Stomach smooth muscle (tissue), 2 donors: ENCODE measurements around the gene ITM2B.

Experiments
- H3K27ac ChIP-seq: one replicate; pipeline ENCODE4 v1.7.0; 2013; ENCODE audit warnings: mild to moderate bottlenecking, low read length, inconsistent platforms
- H3K27me3 ChIP-seq, 2 donors: one replicate each; pipeline ENCODE4 v1.7.0; 2013; ENCODE audit warnings: low read length in 2 of 2; ENCODE audit not compliant: insufficient read depth in 2 of 2, control insufficient read depth in 1 of 2
- H3K36me3 ChIP-seq, 2 donors: one replicate each; pipeline ENCODE4 v1.7.0; 2013; ENCODE audit warnings: low read length in 2 of 2; ENCODE audit not compliant: control insufficient read depth in 2 of 2, insufficient read depth in 2 of 2
- H3K4me1 ChIP-seq: one replicate; pipeline ENCODE4 v1.7.0; 2013; ENCODE audit warnings: low read length; ENCODE audit not compliant: control insufficient read depth, insufficient read depth
- H3K4me3 ChIP-seq, 2 donors: one replicate each; pipeline ENCODE4 v1.7.0; 2013; ENCODE audit warnings: low read length in 2 of 2
- H3K9ac ChIP-seq, 2 donors: one replicate each; pipeline ENCODE4 v1.7.0; 2013; ENCODE audit warnings: low read length in 2 of 2, mild to moderate bottlenecking in 1 of 2
- H3K9me3 ChIP-seq, 2 donors: one replicate each; pipeline ENCODE4 v1.7.0; 2013; ENCODE audit warnings: low read length in 2 of 2; ENCODE audit not compliant: control insufficient read depth in 2 of 2
- donor health status: healthy.
- donor health status: Pancreatic carcinoma.

ITM2B gene

DNA sequence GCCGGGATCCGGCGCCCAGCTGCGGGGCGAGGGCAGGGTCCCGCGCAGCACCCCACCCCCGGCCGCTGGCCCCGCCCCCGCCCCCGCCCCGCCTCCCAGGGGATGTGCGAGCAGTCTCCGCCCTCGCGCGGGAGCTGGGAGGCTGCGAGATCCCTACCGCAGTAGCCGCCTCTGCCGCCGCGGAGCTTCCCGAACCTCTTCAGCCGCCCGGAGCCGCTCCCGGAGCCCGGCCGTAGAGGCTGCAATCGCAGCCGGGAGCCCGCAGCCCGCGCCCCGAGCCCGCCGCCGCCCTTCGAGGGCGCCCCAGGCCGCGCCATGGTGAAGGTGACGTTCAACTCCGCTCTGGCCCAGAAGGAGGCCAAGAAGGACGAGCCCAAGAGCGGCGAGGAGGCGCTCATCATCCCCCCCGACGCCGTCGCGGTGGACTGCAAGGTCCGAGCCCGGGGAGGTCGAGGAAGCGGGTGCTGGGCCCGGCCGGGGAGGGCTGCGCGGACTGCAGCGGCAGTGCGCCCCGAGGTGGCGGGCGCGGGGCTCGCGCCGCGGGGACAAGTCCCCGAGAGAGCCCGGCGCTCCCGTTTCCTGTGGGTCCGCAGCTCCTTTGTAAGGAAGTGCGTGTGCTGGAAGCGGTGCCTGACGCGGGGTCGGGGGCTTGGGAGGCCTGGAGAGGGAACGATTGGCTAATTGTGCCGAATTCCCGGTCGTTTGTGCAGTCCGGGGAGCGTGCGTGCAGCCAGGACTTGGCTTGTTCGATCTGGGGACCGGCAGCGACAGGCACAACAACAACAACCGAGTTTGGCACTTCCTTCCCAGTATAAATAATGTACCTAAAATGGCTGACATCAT, at the start of gene ITM2B:
TSS of gene ITM2B (plus strand) at position 161 of the 843 bp plus-strand sequence. CDS start at position 316, 155 bp downstream.
- Histone ChIP-seq H3K27ac (peak within 1 kb of the TSS; percentile 89), H3K27me3 (no peaks in the 10 kb centered on the region), H3K9me3 (no peaks in the 10 kb centered on the region), H3K9ac (peak within 1 kb of the TSS; percentile 94 to 97), H3K4me3 (peak within 1 kb of the TSS; percentile 98 to 99), H3K4me1 (peaks cover 11% of the 10 kb centered on the region), H3K36me3 (no peaks in the 10 kb centered on the region)

DNA sequence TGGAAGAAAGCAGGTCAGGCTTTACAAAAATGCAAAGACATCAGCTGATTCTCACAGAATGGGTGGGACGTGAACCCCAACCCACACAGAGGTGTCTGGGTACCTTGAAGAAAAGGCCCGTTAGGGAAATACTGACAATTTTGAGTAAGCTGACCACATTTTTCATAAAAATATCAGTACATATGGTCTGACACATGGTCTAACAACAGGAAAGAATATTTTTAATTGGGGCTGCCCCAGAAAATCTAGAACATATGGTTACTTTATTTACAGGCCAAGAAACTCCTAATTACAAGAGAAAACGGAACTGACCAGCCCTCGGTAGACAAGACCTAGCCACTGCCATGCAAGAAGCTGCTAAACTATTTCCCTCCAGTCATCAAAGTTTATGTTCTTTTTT, 48.7 kb upstream of the ITM2B start:
- H3K4me1 ChIP-seq = no peaks in the 10 kb centered on the region
- H3K27ac ChIP-seq = no peak overlapping the region
- no peaks in the 10 kb centered on the region for H3K9me3 ChIP-seq

DNA sequence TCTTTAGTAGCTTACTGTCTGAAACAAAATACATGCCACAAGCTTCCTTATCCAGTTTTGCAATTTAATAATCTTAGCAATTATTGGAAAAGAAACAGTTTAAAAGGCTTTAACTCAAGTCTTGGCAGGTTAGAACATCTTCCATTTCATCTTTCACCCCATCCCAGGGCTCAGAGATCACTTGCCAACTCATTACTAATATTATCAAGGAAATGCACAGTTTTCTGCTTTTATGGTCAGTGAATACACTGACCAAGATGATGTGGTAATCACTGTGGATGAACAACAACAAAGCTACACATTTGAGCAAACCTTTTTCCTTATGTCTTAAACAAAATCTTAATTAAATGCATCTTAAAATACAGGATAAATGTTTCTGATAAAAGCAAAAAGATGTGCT, 48.0 kb upstream of the ITM2B start:
- Histone ChIP-seq H3K4me1 (no peaks in the 10 kb centered on the region), H3K4me3 (no peak overlapping the region), H3K36me3 (no peaks in the 10 kb centered on the region), H3K27me3 (no peaks in the 10 kb centered on the region), H3K9me3 (no peaks in the 10 kb centered on the region), H3K9ac (no peak overlapping the region), H3K27ac (no peak overlapping the region)

More for the DNA sequence above, 48.7 kb upstream of the ITM2B start:
- Histone ChIP-seq H3K36me3 (no peaks in the 10 kb centered on the region), H3K4me3 (no peak overlapping the region), H3K9ac (no peak overlapping the region), H3K27me3 (no peaks in the 10 kb centered on the region)

DNA sequence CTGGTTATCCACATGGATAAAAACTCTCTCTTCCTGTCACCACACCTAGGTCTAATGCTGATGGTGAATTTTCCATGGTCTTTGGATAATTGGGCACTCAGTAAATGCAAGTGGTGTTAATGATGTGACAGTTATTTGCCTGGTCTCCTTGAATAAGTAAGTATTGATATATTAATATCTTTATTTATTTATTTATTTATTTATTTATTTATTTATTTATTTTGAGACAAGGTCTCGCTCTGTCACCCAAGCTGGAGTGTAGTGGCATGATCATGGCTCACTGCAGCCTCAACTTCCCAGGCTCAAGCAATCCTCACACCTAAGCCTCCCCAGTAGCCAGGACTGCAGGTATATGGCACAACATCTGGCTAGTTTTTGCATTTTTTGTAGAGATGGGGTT, 46.3 kb upstream of the ITM2B start:
- H3K9me3 ChIP-seq = no peaks in the 10 kb centered on the region
- no peaks in the 10 kb centered on the region for H3K36me3 ChIP-seq
- H3K27me3 ChIP-seq = no peaks in the 10 kb centered on the region
- H3K4me1 ChIP-seq = no peaks in the 10 kb centered on the region
- H3K9ac ChIP-seq = no peak overlapping the region
- H3K27ac ChIP-seq = no peak overlapping the region
- no peak overlapping the region for H3K4me3 ChIP-seq

DNA sequence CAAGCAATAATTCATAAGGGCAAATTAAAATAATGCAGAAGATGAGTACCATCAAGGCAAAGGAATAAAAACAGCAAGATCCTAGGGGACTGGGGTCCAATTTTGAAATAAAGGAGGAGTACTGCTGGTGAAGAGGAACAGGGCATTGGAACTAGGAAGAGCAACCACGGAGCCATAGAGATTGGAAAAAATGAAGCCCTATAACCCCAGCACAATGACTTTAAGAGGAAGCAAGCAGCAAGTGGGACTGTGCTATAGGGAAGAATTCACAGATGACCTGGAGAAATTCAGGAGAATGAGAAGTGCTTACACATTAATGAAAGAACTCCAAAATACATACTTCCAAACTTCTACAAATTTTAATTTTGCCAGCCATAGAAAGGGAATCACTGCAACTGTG, 44.9 kb upstream of the ITM2B start:
- Histone ChIP-seq H3K36me3 (no peaks in the 10 kb centered on the region), H3K9ac (no peak overlapping the region), H3K4me3 (no peak overlapping the region), H3K4me1 (no peaks in the 10 kb centered on the region), H3K9me3 (no peaks in the 10 kb centered on the region), H3K27ac (no peak overlapping the region), H3K27me3 (no peaks in the 10 kb centered on the region)

DNA sequence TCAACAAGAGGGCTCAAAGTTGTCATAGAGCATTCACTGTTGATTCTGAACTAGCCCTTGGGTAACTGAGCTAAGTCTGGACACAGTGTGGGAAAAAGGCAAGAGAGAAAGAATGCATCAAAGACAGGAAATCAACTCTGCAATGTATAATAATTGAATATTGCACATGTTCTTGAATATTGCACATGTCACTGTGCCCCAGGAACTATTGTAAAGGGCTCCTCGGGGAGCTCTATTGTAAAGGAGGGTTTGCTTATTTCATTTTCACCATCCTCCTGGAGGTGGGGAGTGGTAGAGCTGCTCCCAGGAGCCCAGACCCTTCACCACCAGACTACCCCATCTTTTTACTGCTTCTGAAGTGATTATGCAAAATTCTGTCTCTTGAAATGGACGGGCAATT, 44.4 kb upstream of the ITM2B start:
- Histone ChIP-seq H3K4me1 (no peaks in the 10 kb centered on the region), H3K9ac (no peak overlapping the region), H3K4me3 (no peak overlapping the region), H3K9me3 (no peaks in the 10 kb centered on the region), H3K27ac (no peak overlapping the region), H3K27me3 (no peaks in the 10 kb centered on the region), H3K36me3 (no peaks in the 10 kb centered on the region)

DNA sequence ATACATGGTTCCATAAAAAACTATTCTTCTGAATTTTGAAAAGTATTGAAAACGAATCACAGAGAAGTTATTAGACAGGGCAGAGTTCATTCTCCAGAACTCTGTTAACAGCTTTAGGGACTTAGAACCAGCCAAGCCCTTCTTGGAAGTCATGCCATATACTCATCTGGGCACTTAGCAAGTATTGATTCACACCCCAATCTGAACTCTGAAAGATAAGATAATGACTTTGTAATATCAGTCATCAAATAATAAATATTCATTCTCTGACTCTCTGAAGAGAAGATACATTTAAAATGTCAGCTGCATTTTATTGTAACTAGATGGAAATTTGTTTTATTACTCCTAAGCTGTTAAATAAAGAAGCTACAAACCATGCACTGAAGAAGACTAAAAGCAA, 43.8 kb upstream of the ITM2B start:
- Histone ChIP-seq H3K9ac (no peak overlapping the region), H3K27ac (no peak overlapping the region), H3K9me3 (no peaks in the 10 kb centered on the region), H3K4me3 (no peak overlapping the region), H3K27me3 (no peaks in the 10 kb centered on the region), H3K36me3 (no peaks in the 10 kb centered on the region), H3K4me1 (no peaks in the 10 kb centered on the region)

DNA sequence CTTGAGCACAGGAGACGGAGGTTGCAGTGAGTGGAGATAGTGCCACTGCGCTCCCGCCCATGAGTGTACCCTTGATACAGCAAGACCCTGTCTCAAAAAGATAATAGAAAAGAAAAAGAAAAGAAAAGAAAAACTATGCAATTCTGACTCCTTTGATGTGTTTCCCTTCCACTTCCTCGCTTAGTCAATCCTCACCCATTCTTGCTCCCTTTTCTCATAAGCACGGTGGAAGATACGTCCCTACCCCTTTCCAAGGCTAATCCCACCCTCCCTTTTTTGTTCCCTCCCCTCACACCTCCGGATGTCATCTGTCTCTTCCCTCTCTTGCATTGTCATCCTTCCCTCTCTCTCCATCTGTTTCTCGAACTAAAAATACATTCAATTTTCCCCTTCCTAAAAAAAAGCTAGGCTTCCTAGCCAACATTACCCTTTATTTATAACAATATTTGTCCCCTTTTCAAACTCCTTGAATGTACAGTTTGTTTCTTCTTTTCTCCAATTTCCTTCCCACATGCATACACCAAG, 40.5 kb upstream of the ITM2B start:
- Histone ChIP-seq H3K27ac (no peak overlapping the region), H3K27me3 (no peaks in the 10 kb centered on the region), H3K9ac (no peak overlapping the region), H3K4me1 (no peaks in the 10 kb centered on the region), H3K36me3 (no peaks in the 10 kb centered on the region), H3K4me3 (no peak overlapping the region), H3K9me3 (no peaks in the 10 kb centered on the region)

DNA sequence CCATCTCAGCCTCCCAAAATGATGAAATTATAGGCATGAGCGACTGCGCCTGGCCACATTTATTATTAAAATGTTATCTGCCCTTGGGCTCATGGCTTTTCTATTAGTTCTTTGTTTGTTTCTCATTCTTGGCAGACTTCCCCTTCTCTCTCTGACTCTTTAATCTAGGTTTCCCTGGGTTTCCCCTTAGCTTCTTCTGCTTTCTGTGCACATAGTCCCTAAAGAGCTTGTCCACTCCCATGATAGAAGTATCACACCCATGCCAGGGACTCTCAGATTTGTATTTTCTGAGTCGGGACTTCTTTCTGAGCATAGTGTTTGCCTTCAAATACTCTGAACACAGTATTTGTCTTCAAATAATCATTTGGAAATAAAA, 38.6 kb upstream of the ITM2B start:
- Histone ChIP-seq H3K36me3 (no peaks in the 10 kb centered on the region), H3K9me3 (no peaks in the 10 kb centered on the region), H3K4me1 (no peaks in the 10 kb centered on the region), H3K4me3 (no peak overlapping the region), H3K9ac (no peak overlapping the region), H3K27ac (no peak overlapping the region), H3K27me3 (no peaks in the 10 kb centered on the region)

DNA sequence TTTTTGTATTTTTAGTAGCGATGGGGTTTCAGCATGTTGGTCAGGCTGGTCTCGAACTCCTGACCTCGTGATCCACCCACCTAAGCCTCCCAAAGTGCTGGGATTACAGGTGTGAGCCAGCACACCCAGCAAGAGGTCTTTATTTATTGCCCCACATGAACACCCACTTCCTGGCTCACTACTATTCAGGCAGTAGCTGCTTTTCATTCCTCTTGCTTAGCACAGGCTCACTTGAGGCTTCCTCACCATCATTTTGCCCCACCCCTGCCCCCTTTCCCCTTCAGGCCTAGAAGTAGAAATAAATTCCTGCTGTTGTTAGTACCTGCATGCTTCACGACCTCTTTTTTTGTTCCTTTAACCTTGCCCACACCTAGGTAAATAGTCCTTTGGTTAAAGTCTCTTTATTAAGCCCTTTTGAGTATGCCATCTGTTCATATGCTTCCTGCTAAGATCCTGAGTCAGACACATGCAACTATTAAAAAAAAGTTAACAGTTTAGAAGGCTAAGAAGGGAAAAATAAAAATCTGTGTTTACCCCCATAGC, 33.5 kb upstream of the ITM2B start:
- Histone ChIP-seq H3K4me3 (no peak overlapping the region), H3K27me3 (no peaks in the 10 kb centered on the region), H3K9me3 (no peaks in the 10 kb centered on the region), H3K4me1 (no peaks in the 10 kb centered on the region), H3K27ac (no peak overlapping the region), H3K9ac (no peak overlapping the region), H3K36me3 (no peaks in the 10 kb centered on the region)

DNA sequence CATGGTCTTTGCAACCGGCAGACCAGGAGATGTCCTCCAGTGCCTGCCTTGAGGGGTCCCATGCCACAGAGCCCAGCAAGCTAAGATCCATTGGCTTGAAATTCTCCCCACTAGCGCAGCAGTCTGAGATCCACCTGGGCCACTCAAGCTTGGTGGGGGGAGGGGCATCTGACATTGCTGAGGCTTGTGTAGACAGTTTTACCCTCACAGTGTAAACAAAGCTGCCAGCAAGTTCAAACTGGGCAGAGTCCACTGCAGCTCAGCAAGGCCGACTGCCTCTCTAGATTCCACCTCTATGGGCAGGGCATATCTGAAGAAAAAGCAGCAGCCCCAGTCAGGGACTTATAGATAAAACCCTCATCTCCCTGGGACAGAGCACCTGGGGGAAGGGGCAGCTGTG, 32.0 kb upstream of the ITM2B start:
- H3K27ac ChIP-seq = no peak overlapping the region
- no peaks in the 10 kb centered on the region for H3K4me1 ChIP-seq
- H3K27me3 ChIP-seq = no peaks in the 10 kb centered on the region
- no peaks in the 10 kb centered on the region for H3K36me3 ChIP-seq
- H3K4me3 ChIP-seq = no peak overlapping the region
- H3K9ac ChIP-seq = no peak overlapping the region
- H3K9me3 ChIP-seq = no peaks in the 10 kb centered on the region
